Testis (tissue), 2 donors: ENCODE results near the gene PSEN1.

Experiments used
- POLR2A ChIP-seq: fragments of 450-650 bp; IDR thresholded peaks from one replicate; pipeline ENCODE4 v1.6.1; 2017; ENCODE audit warnings: antibody characterized with exemption, mild to moderate bottlenecking, moderate library complexity
- TF ChIP-seq, protein P1 (sequence below), 3 experiments: fragments of 450-650 bp in 2 of 3; fragments of 200-600 bp in 1 of 3; sonication (generic) in 1 of 3; IDR thresholded peaks; one replicate each; pipeline ENCODE4 v1.5.1; 2016 to 2019; ENCODE audit warnings: antibody characterized with exemption in 3 of 3, mild to moderate bottlenecking in 2 of 3, moderate library complexity in 1 of 3

- TF ChIP-seq, protein P1, sequence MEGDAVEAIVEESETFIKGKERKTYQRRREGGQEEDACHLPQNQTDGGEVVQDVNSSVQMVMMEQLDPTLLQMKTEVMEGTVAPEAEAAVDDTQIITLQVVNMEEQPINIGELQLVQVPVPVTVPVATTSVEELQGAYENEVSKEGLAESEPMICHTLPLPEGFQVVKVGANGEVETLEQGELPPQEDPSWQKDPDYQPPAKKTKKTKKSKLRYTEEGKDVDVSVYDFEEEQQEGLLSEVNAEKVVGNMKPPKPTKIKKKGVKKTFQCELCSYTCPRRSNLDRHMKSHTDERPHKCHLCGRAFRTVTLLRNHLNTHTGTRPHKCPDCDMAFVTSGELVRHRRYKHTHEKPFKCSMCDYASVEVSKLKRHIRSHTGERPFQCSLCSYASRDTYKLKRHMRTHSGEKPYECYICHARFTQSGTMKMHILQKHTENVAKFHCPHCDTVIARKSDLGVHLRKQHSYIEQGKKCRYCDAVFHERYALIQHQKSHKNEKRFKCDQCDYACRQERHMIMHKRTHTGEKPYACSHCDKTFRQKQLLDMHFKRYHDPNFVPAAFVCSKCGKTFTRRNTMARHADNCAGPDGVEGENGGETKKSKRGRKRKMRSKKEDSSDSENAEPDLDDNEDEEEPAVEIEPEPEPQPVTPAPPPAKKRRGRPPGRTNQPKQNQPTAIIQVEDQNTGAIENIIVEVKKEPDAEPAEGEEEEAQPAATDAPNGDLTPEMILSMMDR (IDR thresholded peaks at IDR 0.05): no peak
- no peak for TF ChIP-seq POLR2A
Observed at GRCh38 chr14:73188501-73188911, 52.2 kb downstream of the PSEN1 start.
